ENCODE measurements around the gene WDR41. TPM values are rescaled to one million over a fixed set of nuclear protein-coding genes. Genes with fewer than 3 reads are reported as not detected.

Gene WDR41
- total RNA-seq, 1 experiment from 2014 or later = 83.0 TPM

DNA sequence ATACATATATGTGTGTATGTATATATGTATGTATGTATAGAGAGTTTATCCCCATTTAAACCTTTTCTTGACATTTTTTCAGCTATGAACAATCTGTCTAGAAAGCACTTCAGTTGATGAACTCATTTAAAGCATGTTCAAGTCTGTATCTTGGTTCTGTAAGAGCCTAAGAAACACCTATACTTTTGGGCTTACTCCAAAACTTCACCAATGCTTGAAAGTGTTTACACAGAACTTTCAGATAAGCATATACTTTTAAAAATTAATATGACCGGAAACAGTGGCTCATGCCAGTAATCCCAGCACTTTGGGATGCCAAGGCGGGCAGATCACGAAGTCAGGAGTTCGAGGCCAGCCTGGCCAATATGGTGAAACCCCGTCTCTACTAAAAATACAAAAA, 30.8 kb downstream of the WDR41 start:
- no peak for DNase-seq
- no peaks in the 10 kb centered on the region for H3K9me3 ChIP-seq
- no peaks in the 10 kb centered on the region for H3K27me3 ChIP-seq
- no peak overlapping the region for H3K4me3 ChIP-seq
- H3K36me3 ChIP-seq = peaks cover 5% of the 10 kb centered on the region; the same call in 1 of the 2 replicates

DNA sequence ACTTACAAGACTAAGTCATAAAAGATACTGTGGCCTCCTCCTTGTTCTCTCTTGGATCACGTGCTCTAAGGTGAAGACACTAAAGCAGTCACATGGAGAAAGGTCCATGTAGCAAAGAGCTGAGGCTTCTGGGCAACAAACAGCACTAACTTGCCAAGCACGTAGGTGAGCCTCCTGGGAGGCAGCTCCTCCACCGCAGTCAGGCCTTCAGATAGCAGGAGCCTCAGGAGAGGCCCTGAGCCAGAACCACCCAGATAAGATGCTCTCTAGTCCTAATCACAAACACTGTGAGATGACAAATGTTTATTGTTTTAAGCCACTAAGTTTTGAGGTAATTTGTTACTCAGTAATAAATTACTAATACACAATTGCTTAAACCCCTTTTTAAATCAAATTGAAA, 38.0 kb downstream of the WDR41 start:
- no peak for DNase-seq
- Histone ChIP-seq H3K9me3 (no peaks in the 10 kb centered on the region), H3K4me3 (no peak overlapping the region), H3K36me3 (peaks cover 5% of the 10 kb centered on the region), H3K27me3 (no peaks in the 10 kb centered on the region)

DNA sequence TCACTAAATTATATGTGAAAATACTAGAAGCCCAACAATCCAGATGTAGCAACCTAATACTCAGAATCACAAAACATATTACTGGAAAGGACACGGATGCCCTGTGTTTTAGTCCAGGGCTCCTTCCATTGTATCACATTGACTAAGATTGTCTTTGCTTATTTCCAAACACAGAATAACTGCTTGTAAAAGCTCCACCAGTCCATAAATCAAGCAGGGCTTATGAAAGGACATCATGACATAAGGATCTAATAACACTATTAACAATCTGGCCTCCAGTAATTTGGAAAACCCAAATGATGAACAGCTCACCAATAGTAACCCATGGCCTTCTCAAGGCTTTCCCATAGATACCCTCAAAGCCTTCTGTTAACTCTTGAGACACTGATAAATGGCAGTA, 39.8 kb downstream of the WDR41 start:
- DNase-seq = no peak
- Histone ChIP-seq H3K36me3 (peaks cover 20% of the 10 kb centered on the region), H3K27me3 (no peaks in the 10 kb centered on the region), H3K4me3 (no peak overlapping the region), H3K9me3 (no peaks in the 10 kb centered on the region)

DNA sequence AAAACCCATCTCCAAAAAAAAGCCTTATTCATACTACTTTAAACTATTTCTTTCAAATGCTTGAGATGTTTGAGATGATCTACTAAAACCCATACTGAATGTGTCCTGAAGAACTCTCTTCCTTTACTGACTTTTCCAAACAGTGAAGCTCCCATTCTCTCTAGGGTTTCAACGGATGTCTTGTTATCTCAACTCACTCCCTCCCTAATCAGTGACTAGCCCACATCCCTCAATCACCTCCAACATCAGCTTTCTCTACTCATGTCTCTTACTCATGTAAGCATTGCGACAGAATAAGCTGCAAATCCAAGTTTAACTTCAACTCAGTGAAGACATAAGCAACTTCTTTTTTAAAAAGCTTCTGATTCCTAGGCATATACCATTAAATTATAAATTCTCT, 42.1 kb downstream of the WDR41 start:
- Histone ChIP-seq H3K36me3 (peaks cover 26% of the 10 kb centered on the region), H3K27me3 (no peaks in the 10 kb centered on the region), H3K9me3 (no peaks in the 10 kb centered on the region), H3K4me3 (no peak overlapping the region)
- no peak for DNase-seq

DNA sequence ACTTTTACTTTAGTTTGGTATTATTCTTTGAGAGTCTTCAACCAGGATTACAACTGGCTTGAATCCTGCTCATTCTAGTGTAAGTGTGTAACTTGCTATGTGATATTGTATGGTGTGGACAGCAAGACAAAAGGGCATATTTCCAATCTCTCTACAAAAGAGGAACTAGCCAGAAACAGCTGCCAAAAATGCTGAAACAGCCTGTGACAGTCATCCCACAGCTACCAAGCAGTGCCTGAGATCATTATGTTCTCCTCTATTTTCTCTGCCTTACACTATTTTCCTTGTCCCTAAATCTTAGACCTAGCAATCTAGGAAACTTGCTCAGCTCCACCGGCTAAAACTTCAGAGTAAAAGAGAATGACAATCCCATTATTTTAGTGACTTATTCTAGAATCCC, 42.8 kb downstream of the WDR41 start:
- H3K27me3 ChIP-seq = no peaks in the 10 kb centered on the region
- peaks cover 28% of the 10 kb centered on the region for H3K36me3 ChIP-seq
- no peaks in the 10 kb centered on the region for H3K9me3 ChIP-seq
- H3K4me3 ChIP-seq = no peak overlapping the region
- DNase-seq = no peak

DNA sequence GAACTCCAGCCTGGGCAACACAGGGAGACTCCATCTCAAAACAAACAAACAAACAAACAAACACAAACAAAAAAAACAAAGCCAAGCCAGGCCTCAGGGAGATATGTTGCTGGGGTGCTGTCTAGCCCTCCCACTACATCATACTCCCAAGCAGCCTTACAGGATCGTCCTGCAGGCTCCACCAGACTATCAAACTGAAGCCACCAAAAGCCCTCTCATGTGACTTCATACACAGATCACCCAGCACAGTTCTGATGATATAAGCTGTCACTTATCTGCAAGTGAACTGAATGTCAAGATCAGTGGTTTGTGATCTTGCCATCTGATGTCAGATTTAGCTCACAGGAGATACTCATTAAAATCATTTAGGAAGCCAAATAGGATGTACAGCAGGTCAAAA, 43.3 kb downstream of the WDR41 start:
- Histone ChIP-seq H3K36me3 (peaks cover 28% of the 10 kb centered on the region), H3K4me3 (no peak overlapping the region), H3K27me3 (no peaks in the 10 kb centered on the region), H3K9me3 (no peaks in the 10 kb centered on the region)
- no peak for DNase-seq

DNA sequence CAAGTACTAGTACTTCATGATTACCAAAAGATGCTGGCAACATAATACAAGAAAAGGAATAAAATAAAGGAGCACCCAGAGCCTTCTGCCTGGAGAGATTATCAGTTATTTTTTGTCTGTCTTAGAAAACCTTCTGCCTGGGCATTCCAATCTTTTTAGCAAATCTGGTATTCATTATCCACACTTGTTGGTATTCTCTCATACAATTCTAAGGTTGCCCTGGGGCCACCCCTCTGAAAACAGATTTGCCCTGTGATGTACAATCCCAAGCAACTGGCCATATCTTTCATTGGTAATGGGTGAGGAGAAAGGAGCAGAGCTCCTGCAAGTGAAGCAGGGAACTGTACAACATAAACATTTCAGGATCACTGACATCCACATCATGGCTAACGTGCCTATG, 47.8 kb downstream of the WDR41 start:
- H3K9me3 ChIP-seq = no peaks in the 10 kb centered on the region
- H3K4me3 ChIP-seq = no peak overlapping the region
- H3K27me3 ChIP-seq = no peaks in the 10 kb centered on the region
- H3K36me3 ChIP-seq = peaks cover 27% of the 10 kb centered on the region
- DNase-seq = no peak

DNA sequence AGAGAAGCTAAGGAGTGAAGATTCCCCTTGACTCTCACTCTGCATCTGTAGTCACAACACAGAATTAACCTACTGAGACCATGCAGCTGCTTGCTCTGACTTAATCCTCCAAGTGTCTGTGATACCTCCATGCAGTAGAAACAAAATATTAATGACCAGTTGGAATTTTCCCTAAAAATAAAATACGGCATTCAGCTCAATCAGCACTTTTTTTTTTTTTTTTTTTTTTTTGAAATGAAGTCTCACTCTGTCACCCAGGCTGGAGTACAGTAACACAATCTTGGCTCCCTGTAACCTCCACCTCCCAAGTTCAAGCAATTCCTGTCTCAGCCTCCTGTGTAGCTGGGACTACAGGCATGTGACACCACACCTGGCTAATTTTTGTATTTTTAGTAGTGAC, 48.4 kb downstream of the WDR41 start:
- Histone ChIP-seq H3K27me3 (no peaks in the 10 kb centered on the region), H3K9me3 (no peaks in the 10 kb centered on the region), H3K4me3 (no peak overlapping the region), H3K36me3 (peaks cover 25% of the 10 kb centered on the region)
- DNase-seq = no peak

DNA sequence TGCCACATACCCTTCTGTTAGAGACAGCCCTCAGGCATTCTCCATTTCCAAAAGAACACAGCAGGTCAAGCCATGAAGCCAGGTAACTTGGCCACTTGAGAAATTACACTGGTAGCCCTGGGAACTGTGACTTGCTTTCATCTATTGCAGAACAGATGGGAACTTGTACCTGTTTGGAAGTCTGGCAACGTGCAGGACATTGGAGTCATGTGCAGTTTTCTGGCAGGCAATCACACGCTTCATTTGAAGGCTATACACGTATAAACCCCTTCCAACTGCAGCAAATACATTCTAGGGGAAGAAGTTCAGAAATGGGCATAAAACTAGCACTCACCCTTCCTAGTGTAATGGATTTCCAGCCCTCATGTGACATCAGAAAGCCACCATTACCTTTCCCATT, 54.0 kb downstream of the WDR41 start:
- DNase-seq = no peak
- H3K27me3 ChIP-seq = no peaks in the 10 kb centered on the region
- no peaks in the 10 kb centered on the region for H3K9me3 ChIP-seq
- no peak overlapping the region for H3K4me3 ChIP-seq
- peaks cover 27% of the 10 kb centered on the region for H3K36me3 ChIP-seq

DNA sequence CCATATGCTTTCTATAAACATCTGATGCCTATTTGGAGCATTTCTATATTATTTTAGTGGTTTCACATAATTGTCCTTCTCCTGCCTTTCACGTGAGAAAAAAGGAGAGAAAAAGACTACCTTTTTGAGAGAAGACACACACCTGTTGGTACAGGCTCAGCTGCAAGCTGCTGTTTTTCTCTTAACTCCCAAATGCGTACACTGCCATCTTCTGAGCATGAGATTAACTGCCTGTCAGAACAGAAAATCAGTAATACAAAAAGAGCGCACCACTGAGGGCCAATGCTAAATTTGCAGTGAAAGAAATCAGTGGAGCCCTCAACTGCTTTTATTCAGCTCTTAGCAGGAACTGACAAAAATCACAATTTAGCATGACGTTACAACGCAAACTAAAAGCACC, 54.9 kb downstream of the WDR41 start:
- H3K9me3 ChIP-seq = no peaks in the 10 kb centered on the region
- no peaks in the 10 kb centered on the region for H3K27me3 ChIP-seq
- no peak overlapping the region for H3K4me3 ChIP-seq
- no peak for DNase-seq
- peaks cover 36% of the 10 kb centered on the region for H3K36me3 ChIP-seq

DNA sequence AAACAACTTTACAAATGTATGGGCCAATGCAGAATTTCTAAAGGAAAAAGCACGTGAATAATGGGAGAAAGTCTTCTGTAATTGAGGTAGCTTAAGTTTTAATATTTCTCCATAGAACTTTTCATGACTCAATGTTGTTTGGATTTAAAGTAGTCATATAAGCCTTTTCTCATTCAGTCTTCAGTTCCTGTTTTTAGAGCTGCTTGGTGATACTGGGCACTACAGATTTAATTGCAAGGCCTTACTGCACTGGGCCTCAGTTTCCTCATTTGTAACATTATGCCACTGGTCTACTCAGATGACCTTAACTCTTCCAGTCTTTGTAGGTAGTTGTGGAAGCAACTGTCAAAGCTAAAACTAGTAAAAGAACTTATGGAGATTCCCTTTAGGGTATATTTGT, 60.4 kb downstream of the WDR41 start:
- Histone ChIP-seq H3K27me3 (no peaks in the 10 kb centered on the region), H3K36me3 (peaks cover 44% of the 10 kb centered on the region), H3K4me3 (no peak overlapping the region), H3K9me3 (no peaks in the 10 kb centered on the region)
- no peak for DNase-seq

DNA sequence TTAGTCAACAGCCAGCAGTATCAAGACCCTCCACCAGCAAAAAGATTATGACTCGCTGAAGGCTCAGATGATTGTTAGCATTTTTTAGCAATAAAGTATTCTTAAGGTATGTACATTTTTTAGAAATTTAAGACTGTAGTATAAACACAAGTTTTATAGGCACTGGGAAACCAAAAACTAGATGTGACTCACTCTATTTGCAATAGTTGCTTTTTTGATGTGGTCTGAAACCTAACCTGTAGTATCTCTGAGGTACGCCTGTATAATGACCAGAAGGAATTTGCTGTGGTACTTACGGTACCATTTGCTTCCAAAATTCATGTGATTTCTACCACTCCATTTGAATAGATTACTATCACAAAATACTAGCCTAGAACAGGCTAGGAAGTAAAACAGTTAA, 60.8 kb downstream of the WDR41 start:
- Histone ChIP-seq H3K27me3 (no peaks in the 10 kb centered on the region), H3K9me3 (no peaks in the 10 kb centered on the region), H3K4me3 (no peak overlapping the region), H3K36me3 (peaks cover 41% of the 10 kb centered on the region)
- DNase-seq = no peak

DNA sequence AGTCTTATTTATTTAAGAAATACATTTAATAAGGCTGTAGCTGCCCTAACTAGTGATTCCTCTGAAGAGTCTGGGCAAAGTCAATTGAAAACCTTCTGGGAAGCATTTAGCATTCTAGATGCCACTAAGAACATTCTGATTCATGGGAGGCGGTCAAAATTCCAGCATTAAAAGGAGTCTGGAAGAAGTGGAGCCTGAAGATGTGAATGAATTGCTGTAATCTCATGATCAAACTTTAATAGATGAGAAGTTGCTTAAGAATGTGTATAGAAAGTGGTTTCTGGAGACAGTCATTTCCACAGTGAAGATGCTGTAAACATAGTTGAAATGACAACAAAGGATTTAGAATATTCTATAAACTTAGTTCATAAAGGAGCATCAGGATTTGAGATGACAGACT, 61.4 kb downstream of the WDR41 start:
- Histone ChIP-seq H3K27me3 (no peaks in the 10 kb centered on the region), H3K4me3 (no peak overlapping the region), H3K9me3 (no peaks in the 10 kb centered on the region), H3K36me3 (peaks cover 41% of the 10 kb centered on the region)
- DNase-seq = peak; percentile 7

DNA sequence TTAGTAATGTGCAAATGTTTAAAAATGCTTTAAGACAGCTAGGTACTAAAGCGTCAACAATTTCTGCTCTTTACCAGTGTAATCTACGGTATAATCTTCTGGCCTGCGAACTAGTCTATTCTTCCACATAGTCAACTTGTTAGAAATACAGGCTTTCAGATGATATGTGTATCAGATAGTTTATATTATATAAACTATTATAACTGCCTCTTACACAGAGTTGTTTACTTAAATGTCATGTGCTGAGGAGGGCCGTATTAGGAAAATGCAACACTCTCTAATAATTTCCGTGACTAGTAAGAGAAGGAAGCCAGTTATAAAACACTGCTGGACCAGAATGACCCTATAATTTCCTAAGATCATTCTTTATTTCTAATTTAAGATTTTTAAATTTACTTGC, 63.6 kb downstream of the WDR41 start:
- DNase-seq = no peak
- H3K36me3 ChIP-seq = peaks cover 33% of the 10 kb centered on the region
- H3K27me3 ChIP-seq = no peaks in the 10 kb centered on the region
- H3K4me3 ChIP-seq = no peak overlapping the region
- no peaks in the 10 kb centered on the region for H3K9me3 ChIP-seq

DNA sequence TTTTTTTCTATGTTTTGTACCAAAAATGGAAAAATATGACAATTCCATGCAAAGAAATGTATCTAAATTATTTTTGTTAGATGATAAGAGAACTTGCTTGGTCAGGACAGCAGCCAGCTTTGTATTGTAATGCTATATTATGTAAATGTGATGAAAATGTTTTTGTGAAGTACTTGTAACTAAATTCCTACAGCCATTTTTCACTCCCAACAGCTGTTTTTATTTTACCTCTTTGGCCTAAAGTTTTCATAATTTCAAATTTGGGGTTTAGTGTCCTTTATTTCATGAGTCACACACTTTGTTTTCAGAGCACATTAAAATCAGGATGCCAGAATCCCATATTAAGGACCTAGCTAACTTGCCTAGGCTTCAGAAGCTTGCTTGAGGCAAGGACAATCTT, 64.1 kb downstream of the WDR41 start:
- Histone ChIP-seq H3K9me3 (no peaks in the 10 kb centered on the region), H3K27me3 (no peaks in the 10 kb centered on the region), H3K36me3 (peaks cover 30% of the 10 kb centered on the region), H3K4me3 (no peak overlapping the region)
- DNase-seq = no peak

DNA sequence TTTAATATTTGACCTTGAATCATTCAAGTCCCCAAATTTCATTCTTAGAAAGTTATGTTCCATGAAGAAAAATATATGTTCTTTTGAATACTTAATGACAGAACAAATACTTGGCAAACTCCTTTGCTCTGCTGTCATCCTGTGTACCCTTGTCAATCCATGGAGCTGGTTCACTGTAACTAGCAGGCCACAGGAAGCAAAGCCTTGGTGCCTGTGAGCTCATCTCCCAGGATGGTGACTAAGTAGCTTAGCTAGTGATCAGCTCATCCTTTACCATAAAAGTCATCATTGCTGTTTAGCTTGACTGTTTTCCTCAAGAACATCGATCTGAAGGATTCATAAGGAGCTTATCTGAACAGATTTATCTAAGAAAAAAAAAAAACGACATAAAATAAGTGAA, 65.4 kb downstream of the WDR41 start:
- Histone ChIP-seq H3K36me3 (peaks cover 17% of the 10 kb centered on the region), H3K9me3 (no peaks in the 10 kb centered on the region)
- peak; percentile 65 for DNase-seq

DNA sequence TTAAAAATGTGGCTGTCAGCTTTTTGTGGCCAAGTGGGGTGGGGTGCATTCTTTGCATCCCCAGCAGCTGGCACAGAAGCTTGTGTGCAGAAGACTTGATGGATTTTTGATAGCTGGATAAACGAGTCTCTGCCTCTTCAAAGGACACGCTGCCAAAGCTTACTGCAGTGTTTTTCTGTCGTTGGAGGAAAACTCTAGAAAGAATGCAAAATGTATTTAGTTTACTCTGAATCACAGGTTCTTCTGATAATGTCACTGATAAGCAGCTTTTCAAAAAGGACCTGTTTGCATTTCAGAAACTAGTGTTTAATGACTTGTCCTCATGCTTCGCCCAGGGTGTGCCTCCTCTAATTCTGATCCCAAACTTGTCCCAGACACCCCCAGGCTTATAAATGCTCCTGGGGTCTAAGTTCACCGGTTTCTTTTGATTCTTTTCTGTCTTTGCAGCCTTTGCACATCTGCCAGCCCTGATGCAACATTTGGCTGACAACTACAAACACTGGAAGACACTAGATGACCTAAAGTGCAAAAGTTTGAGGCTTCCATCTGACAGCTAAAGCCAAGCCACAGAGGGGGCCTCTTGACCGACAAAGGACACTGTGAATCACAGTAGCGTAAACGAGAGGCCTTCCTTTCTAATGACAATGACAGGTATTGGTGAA, 66.0 kb downstream of the WDR41 start:
- Histone ChIP-seq H3K4me3 (no peak overlapping the region), H3K9me3 (no peaks in the 10 kb centered on the region), H3K27me3 (no peaks in the 10 kb centered on the region), H3K36me3 (peaks cover 17% of the 10 kb centered on the region)
- DNase-seq = peak; percentile 34

More for the DNA sequence above, 65.4 kb downstream of the WDR41 start:
- Histone ChIP-seq H3K4me3 (no peak overlapping the region), H3K27me3 (no peaks in the 10 kb centered on the region)

DNA sequence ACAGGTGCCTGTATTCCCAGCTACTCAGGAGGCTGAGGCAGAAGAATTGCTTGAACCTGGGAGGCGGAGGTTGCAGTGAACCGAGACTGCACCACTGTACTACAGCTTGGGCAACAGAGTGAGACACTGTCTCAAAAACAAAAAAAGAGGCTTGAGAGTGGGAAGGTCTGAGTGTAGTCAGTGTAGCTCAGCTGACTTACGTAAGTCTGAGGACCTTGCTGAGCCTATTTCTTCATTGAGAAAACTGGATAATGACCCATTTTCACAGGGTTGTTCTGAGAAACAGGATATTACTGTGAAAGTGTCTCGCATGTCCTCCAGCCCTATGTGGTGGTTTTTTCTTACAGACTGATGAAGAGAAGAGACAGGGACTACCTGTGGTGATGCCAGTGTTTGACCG, 66.7 kb downstream of the WDR41 start:
- no peak overlapping the region for H3K4me3 ChIP-seq
- no peaks in the 10 kb centered on the region for H3K27me3 ChIP-seq
- peaks cover 17% of the 10 kb centered on the region for H3K36me3 ChIP-seq
- H3K9me3 ChIP-seq = no peaks in the 10 kb centered on the region
- no peak for DNase-seq

DNA sequence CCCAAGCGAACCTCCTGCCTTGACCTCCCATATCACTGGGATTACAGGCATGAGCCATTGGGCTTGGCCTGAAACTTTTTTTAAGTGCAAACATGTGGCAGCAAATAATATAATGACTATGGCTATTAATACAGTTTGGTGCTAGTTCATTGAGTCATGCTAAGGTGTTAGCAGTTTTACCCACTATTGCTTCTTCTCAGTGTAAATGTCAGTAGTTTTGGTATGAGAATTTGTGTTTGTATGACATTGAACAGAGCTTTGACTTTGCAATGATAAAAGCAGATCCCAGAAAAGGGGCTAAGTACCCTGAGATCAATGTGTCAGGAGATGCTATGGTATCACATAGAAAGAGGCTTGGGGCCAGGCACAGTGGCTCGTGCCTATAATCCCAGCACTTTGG, 67.2 kb downstream of the WDR41 start:
- H3K4me3 ChIP-seq = no peak overlapping the region
- no peaks in the 10 kb centered on the region for H3K9me3 ChIP-seq
- H3K36me3 ChIP-seq = peaks cover 12% of the 10 kb centered on the region
- no peaks in the 10 kb centered on the region for H3K27me3 ChIP-seq
- no peak for DNase-seq
